ENCODE data around the gene NKAIN2. TPM values are rescaled to one million over a fixed set of nuclear protein-coding genes. Genes with fewer than 3 reads are reported as not detected.

The NKAIN2 gene
- total and polyA plus RNA-seq, 2 donors (not counting 3 experiments of a cell fraction or from before 2014, with no cell fraction given), result 0.03 TPM; not detected in 1

- ChIA-PET POLR2A (no interaction called here), CTCF (interaction anchor here (0.9 kb wide), 1 partner anchor 554 kb away, joined by 3 read pairs; no protein-coding TSS in a partner anchor)
- H3K4me1 ChIP-seq (ENCODE audit: control insufficient read depth, extremely low read depth, insufficient read depth, low read length), result no peaks in the 10 kb centered on the region
- dilution Hi-C loops (cut with MboI; ENCODE audit: extremely low pct_ligation_motif_present, low sequenced_read_pairs) (no loop called here), intact Hi-C loops (cut with micrococcal nuclease) (no loop called here)
- no peak overlapping the region for H3K9ac ChIP-seq (replicated peaks; ENCODE audit: extremely low read depth, insufficient read depth, low read length)
- H3K36me3 ChIP-seq (ENCODE audit: control insufficient read depth in 2 of 2, extremely low read depth in 1 of 2, insufficient read depth in 2 of 2, low read length in 2 of 2), result no peaks in the 10 kb centered on the region
- no peaks in the 10 kb centered on the region for H3K27me3 ChIP-seq (ENCODE audit: control insufficient read depth in 2 of 2, insufficient read depth in 2 of 2, low read length in 2 of 2)
- FAIRE-seq, result no peak
- no peak for DNase-seq (ENCODE audit: low read depth, low spot score)
- no peak overlapping the region for H3K4me2 ChIP-seq (ENCODE audit: insufficient read depth, low read length)
- H3K9me1 ChIP-seq (replicated peaks; ENCODE audit: control insufficient read depth, extremely low read depth, insufficient read depth, low read length), result no peaks in the 10 kb centered on the region
- no peaks in the 10 kb centered on the region for H3K79me2 ChIP-seq (ENCODE audit: control insufficient read depth, insufficient read depth, low read length)
- no peaks in the 10 kb centered on the region for H4K20me1 ChIP-seq (replicated peaks; ENCODE audit: control insufficient read depth, extremely low read depth, insufficient read depth, low read length)
- no peak overlapping the region for H2AFZ ChIP-seq (ENCODE audit: low read depth, low read length)
- H3K4me3 ChIP-seq (replicated peaks in 1 of 3; ENCODE audit: insufficient read depth in 1 of 3, low read depth in 1 of 3, low read length in 3 of 3), result no peak overlapping the region
- H3K27ac ChIP-seq (ENCODE audit: insufficient read depth, low read depth, low read length), result no peak overlapping the region
- TF ChIP-seq EZH2 (IDR thresholded peaks at IDR 0.05; ENCODE audit: borderline replicate concordance, low read depth, low read length, severe bottlenecking) (no peak), GATA2 (IDR thresholded peaks at IDR 0.05; ENCODE audit: insufficient read depth, insufficient read length, low read depth, low read length) (no peak), POLR2AphosphoS5 (IDR thresholded peaks at IDR 0.05; ENCODE audit: insufficient read depth, low read depth, low read length) (no peak), POLR2A (IDR thresholded peaks at IDR 0.05; ENCODE audit: low read depth, low read length) (no peak), FOS (IDR thresholded peaks at IDR 0.05; ENCODE audit: borderline replicate concordance, insufficient read depth, low read length) (no peak)
- BruUV-seq (replicated peaks), result no TSS peak
- no peaks in the 10 kb centered on the region for H3K9me3 ChIP-seq (replicated peaks; ENCODE audit: control insufficient read depth, insufficient read depth, low read length)
Measured at GRCh38 chr6:124356276-124356810, 552.7 kb downstream of the NKAIN2 start.

GRCh38 chr6:124356811-124357210 is 553.1 kb downstream of the NKAIN2 start:
- CTCF ChIA-PET, result no interaction called here
- no peak overlapping the region for H2AFZ ChIP-seq (ENCODE audit: low read depth, low read length)
- POLR2A ChIA-PET, result no interaction called here
- H3K9ac ChIP-seq (replicated peaks; ENCODE audit: extremely low read depth, insufficient read depth, low read length), result no peak overlapping the region
- no peak for DNase-seq (ENCODE audit: low read depth, low spot score)
- no peaks in the 10 kb centered on the region for H3K79me2 ChIP-seq (ENCODE audit: control insufficient read depth, insufficient read depth, low read length)
- no peaks in the 10 kb centered on the region for H3K9me3 ChIP-seq (replicated peaks; ENCODE audit: control insufficient read depth, insufficient read depth, low read length)
- intact Hi-C loops (cut with micrococcal nuclease), result no loop called here
- no peak overlapping the region for H3K4me2 ChIP-seq (ENCODE audit: insufficient read depth, low read length)
- H3K27me3 ChIP-seq (ENCODE audit: control insufficient read depth in 2 of 2, insufficient read depth in 2 of 2, low read length in 2 of 2), result no peaks in the 10 kb centered on the region
- H3K27ac ChIP-seq (ENCODE audit: insufficient read depth, low read depth, low read length), result no peak overlapping the region
- H3K36me3 ChIP-seq (ENCODE audit: control insufficient read depth in 2 of 2, extremely low read depth in 1 of 2, insufficient read depth in 2 of 2, low read length in 2 of 2), result no peaks in the 10 kb centered on the region
- no peak for FAIRE-seq
- no TSS peak for BruUV-seq (replicated peaks)
- H3K4me1 ChIP-seq (ENCODE audit: control insufficient read depth, extremely low read depth, insufficient read depth, low read length), result no peaks in the 10 kb centered on the region
- H3K9me1 ChIP-seq (replicated peaks; ENCODE audit: control insufficient read depth, extremely low read depth, insufficient read depth, low read length), result no peaks in the 10 kb centered on the region
- TF ChIP-seq POLR2AphosphoS5 (IDR thresholded peaks at IDR 0.05; ENCODE audit: insufficient read depth, low read depth, low read length) (no peak), CTCF (IDR thresholded peaks at IDR 0.05; ENCODE audit: extremely low read depth in 1 of 2, insufficient read depth in 1 of 2, low read depth in 1 of 2, low read length in 2 of 2) (no peak), POLR2A (IDR thresholded peaks at IDR 0.05; ENCODE audit: low read depth, low read length) (no peak), MAX (IDR thresholded peaks at IDR 0.05; ENCODE audit: insufficient read depth, insufficient read length) (no peak), JUN (IDR thresholded peaks at IDR 0.05; ENCODE audit: borderline replicate concordance, insufficient read depth, insufficient read length, low read depth) (no peak), FOS (IDR thresholded peaks at IDR 0.05; ENCODE audit: borderline replicate concordance, insufficient read depth, low read length) (no peak), EZH2 (IDR thresholded peaks at IDR 0.05; ENCODE audit: borderline replicate concordance, low read depth, low read length, severe bottlenecking) (no peak), GATA2 (IDR thresholded peaks at IDR 0.05; ENCODE audit: insufficient read depth, insufficient read length, low read depth, low read length) (no peak), MYC (IDR thresholded peaks at IDR 0.05; ENCODE audit: low read depth, low read length) (no peak)
- H3K4me3 ChIP-seq (replicated peaks in 1 of 3; ENCODE audit: insufficient read depth in 1 of 3, low read depth in 1 of 3, low read length in 3 of 3), result no peak overlapping the region
- dilution Hi-C loops (cut with MboI; ENCODE audit: extremely low pct_ligation_motif_present, low sequenced_read_pairs), result no loop called here
- H4K20me1 ChIP-seq (replicated peaks; ENCODE audit: control insufficient read depth, extremely low read depth, insufficient read depth, low read length), result no peaks in the 10 kb centered on the region
